Measurements from ENCODE around the gene KLHL30.

GRCh38 chr2:238099714-238100048 is 38.8 kb upstream of the KLHL30 start:
- TF ChIP-seq CTCF (IDR thresholded peaks at IDR 0.05 in 2 of 3, conservative IDR thresholded peaks at IDR 0.05 in 1 of 3; ENCODE audit: borderline replicate concordance in 1 of 3, insufficient read depth in 1 of 3, low read depth in 2 of 3, low read length in 2 of 3) (no peak), EZH2 (IDR thresholded peaks at IDR 0.05) (no peak), POLR2A (IDR thresholded peaks at IDR 0.05; ENCODE audit: borderline replicate concordance, extremely low read depth, insufficient read depth, insufficient read length) (no peak), SP1 (IDR thresholded peaks at IDR 0.05; ENCODE audit: low read depth) (no peak), ZFX (IDR thresholded peaks at IDR 0.05) (no peak), POLR2AphosphoS5 (IDR thresholded peaks at IDR 0.05; ENCODE audit: low read depth, low read length) (no peak), ZBTB33 (IDR thresholded peaks at IDR 0.05; ENCODE audit: extremely low read depth, insufficient replicate concordance, low read length) (no peak), EGR1 (IDR thresholded peaks at IDR 0.05; ENCODE audit: low read depth) (no peak)
